Hepatocyte (in vitro differentiated cells): Measurements from ENCODE around the gene CEACAM16.

Experiments used
- CTCF ChIP-seq: fragments of 200-600 bp; sonication (generic); IDR thresholded peaks from 2 replicates; pipeline ENCODE4 v1.5.1; 2016; ENCODE audit warnings: antibody characterized with exemption, mild to moderate bottlenecking; ENCODE audit not compliant: poor library complexity
- EZH2 ChIP-seq: fragments of 200-600 bp; sonication (generic); IDR thresholded peaks from 2 replicates; pipeline ENCODE4 v1.6.1; 2016; ENCODE audit warnings: antibody characterized with exemption, mild to moderate bottlenecking, borderline replicate concordance

- TF ChIP-seq EZH2 (no peak), CTCF (no peak)
Measured at GRCh38 chr19:44717603-44718002, 18.7 kb downstream of the CEACAM16 start.
